GM10266 (cell line): ENCODE results near the gene L3MBTL1.

Experiments
- DNase-seq: peaks from one replicate; pipeline ENCODE4 v3.0.0; 2012; ENCODE audit errors: extremely low spot score
- CTCF ChIP-seq: IDR thresholded peaks from 2 replicates; pipeline ENCODE4 v1.5.1; 2012; ENCODE audit warnings: mild to moderate bottlenecking, low read depth; ENCODE audit not compliant: control insufficient read depth, insufficient read depth; ENCODE audit errors: missing control alignments

L3MBTL1 gene

GRCh38 chr20:43530321-43531090, 23.0 kb downstream of the L3MBTL1 start:
- TF ChIP-seq CTCF = no peak
- no peak for DNase-seq

- DNase-seq = no peak
- TF ChIP-seq CTCF = no peak
These were observed 23.6 kb downstream of the L3MBTL1 start for GRCh38 chr20:43531091-43531443.

GRCh38 chr20:43532416-43533055, 25.0 kb downstream of the L3MBTL1 start:
- DNase-seq = no peak
- TF ChIP-seq CTCF = no peak

GRCh38 chr20:43533060-43533459, 25.6 kb downstream of the L3MBTL1 start:
- no peak for DNase-seq
- TF ChIP-seq CTCF = no peak

GRCh38 chr20:43534016-43534415, 26.5 kb downstream of the L3MBTL1 start:
- TF ChIP-seq CTCF = no peak
- DNase-seq = no peak

- DNase-seq = no peak
These were observed 27.4 kb downstream of the L3MBTL1 start for GRCh38 chr20:43534791-43535350.

More at GRCh38 chr20:43534791-43535350, 27.4 kb downstream of the L3MBTL1 start:
- no peak for TF ChIP-seq CTCF
